LNCaP clone FGC (cell line): ENCODE measurements around the gene ADGRL2.

Experiments used
- DNase-seq: peaks from one replicate; pipeline ENCODE4 v3.0.0-alpha.2; 2011; ENCODE audit warnings: low read depth
- H3K4me3 ChIP-seq: 2 replicates; pipeline ENCODE4 v1.5.1; 2011; ENCODE audit warnings: mild to moderate bottlenecking, low read depth, low read length, control low read depth
- TF ChIP-seq, protein P1 (sequence below): IDR thresholded peaks from 2 replicates; pipeline ENCODE4 v1.5.1; 2012; ENCODE audit warnings: mild to moderate bottlenecking; ENCODE audit not compliant: control insufficient read depth, insufficient read depth; ENCODE audit errors: extremely low read depth

Gene ADGRL2

GRCh38 chr1:81841795-81842194 is 41.1 kb downstream of the ADGRL2 start:
- TF ChIP-seq, protein P1, sequence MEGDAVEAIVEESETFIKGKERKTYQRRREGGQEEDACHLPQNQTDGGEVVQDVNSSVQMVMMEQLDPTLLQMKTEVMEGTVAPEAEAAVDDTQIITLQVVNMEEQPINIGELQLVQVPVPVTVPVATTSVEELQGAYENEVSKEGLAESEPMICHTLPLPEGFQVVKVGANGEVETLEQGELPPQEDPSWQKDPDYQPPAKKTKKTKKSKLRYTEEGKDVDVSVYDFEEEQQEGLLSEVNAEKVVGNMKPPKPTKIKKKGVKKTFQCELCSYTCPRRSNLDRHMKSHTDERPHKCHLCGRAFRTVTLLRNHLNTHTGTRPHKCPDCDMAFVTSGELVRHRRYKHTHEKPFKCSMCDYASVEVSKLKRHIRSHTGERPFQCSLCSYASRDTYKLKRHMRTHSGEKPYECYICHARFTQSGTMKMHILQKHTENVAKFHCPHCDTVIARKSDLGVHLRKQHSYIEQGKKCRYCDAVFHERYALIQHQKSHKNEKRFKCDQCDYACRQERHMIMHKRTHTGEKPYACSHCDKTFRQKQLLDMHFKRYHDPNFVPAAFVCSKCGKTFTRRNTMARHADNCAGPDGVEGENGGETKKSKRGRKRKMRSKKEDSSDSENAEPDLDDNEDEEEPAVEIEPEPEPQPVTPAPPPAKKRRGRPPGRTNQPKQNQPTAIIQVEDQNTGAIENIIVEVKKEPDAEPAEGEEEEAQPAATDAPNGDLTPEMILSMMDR: no peak
- no peak for DNase-seq
- H3K4me3 ChIP-seq: no peak overlapping the region

- DNase-seq: no peak
- TF ChIP-seq, protein P1: no peak
Observed at GRCh38 chr1:81844477-81844876, 43.7 kb downstream of the ADGRL2 start.

GRCh38 chr1:81846630-81847029 is 45.9 kb downstream of the ADGRL2 start:
- TF ChIP-seq, protein P1: no peak
- DNase-seq: no peak
- H3K4me3 ChIP-seq: no peak overlapping the region

More at GRCh38 chr1:81844477-81844876, 43.7 kb downstream of the ADGRL2 start:
- H3K4me3 ChIP-seq: no peak overlapping the region

- TF ChIP-seq, protein P1: no peak
- H3K4me3 ChIP-seq: no peak overlapping the region
- DNase-seq: no peak
Observed at GRCh38 chr1:81847063-81847462, 46.3 kb downstream of the ADGRL2 start.

GRCh38 chr1:81848880-81849682 is 48.3 kb downstream of the ADGRL2 start:
- no peak overlapping the region for H3K4me3 ChIP-seq
- TF ChIP-seq, protein P1: no peak
- peak; percentile 39 for DNase-seq

- no peak for DNase-seq
- H3K4me3 ChIP-seq: no peak overlapping the region
- TF ChIP-seq, protein P1: no peak
Observed at GRCh38 chr1:81850031-81850430, 49.3 kb downstream of the ADGRL2 start.

GRCh38 chr1:81850495-81850894 is 49.8 kb downstream of the ADGRL2 start:
- TF ChIP-seq, protein P1: no peak
- H3K4me3 ChIP-seq: no peak overlapping the region
- DNase-seq: no peak
